Umbilical cord (tissue), 2 donors: ENCODE data around the gene RAD51B. TPM values are rescaled to one million over a fixed set of nuclear protein-coding genes. Genes with fewer than 3 reads are reported as not detected.
"Not testable (repeated sequence)": the region's sequence is repeated elsewhere in the genome, so short reads cannot be mapped to it uniquely, and the experiment has no call there.

ENCODE experiments used
- DNase-seq: peaks from one replicate; pipeline ENCODE4 v3.0.0-alpha.2; 2015; ENCODE audit warnings: low spot score
- total RNA-seq: library from RNA; depleted of rRNA; stranded (reverse); fragments of >200 nt; gene quantifications from one replicate; pipeline ENCODE4 v1.2.3, GENCODE V29; 2014; ENCODE audit warnings: low replicate concordance; ENCODE audit not compliant: insufficient read depth

RAD51B gene
- total RNA-seq, 1 donor from 2014 or later = 34.2 TPM

DNA sequence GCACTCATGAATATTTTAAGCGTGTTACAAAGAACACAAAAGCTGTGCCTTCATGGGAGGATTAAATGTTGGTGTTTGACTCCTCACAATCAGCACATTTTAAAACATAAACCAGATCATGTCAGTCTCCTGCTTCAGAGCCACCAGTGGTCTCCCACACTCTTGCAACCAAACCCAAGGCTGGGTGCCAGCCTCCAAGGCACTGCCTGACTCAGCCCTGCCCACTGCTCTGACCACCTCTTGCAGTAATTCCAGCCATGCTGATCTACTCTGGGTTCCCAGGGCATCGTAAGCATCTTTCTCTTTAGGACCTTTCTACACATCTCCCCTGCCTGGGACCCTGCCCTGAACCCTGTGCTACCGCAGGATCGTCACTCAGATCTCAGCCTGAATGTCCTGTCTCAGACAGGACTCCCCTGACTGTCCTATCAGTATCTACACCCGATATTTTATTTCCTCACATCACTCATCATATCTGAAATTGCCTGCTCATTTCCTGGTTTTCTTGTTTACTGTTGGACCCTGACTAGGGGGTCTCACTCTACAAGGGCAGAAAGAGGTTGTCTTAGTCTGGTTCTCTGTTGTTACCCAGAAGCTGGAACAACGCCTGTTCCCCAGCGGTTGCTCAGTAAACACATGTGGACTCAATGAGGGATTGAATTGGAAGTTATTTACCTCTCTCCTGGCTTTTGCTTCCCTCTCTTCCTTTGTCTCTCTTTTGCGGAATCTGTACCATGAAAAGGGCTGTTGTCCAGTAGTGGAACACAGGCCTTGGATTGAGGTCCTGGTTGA lies 449.8 kb downstream of the RAD51B start:
- DNase-seq = no peak

DNA sequence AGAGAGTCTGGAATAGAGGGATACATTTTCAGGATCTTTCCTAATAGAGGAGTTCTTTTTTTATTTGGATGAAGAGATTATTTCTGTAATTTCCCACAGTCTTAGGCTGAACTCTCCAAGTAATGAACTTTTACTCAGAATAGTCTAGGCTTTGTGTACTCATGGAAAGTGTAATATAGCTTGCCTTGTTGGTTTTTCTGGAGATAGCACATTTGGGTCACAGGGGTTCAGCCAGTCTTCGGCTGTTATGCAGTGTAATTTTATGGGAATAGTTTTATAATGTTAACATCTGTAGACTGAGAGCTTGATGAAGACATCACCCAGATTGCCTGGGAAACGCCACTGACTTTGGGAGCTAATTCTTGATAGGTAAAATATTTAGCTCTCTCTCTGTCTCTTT lies 450.8 kb downstream of the RAD51B start:
- DNase-seq = no peak

DNA sequence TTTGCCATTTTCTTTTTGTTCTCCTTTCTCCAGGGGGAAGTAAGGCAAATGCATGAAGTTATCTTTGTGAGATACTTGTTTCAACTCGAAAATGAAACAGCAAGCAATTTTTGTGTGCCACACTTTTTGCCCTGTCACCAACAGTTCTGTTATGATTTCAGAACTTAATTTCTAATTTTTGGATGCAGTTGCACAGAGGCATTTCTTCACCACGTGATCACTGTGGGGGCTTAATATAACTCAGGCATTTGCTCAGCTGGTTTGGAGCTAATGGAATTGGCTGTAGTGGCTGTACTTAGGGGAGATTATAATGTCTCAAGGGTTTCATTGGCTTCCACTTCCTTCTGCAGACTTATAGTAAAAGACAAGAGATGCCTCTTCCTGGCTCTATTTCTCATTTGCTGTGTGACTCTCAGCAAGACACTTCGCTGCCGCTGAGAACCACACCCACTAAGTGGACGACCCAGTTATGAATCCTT lies 452.4 kb downstream of the RAD51B start:
- no peak for DNase-seq

DNA sequence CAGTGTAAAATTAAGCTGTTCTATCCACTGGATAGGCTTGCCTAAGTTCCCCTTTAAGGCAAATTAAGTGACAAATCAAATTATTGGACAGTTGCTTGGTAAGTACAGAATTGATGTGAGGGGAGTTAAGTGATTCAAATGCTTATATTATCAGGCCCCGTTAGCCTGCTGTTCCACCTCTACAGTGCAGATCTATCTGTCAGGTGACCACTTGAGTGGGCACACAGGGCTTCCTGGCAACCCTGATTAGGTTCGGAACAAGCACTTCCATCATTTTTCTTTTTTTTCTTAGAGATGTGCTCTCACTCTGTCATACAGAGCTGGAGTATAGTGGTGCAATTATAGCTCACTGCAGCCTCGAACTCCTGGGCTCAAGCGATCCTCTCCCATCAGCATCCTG lies 453.8 kb downstream of the RAD51B start:
- DNase-seq = no peak

DNA sequence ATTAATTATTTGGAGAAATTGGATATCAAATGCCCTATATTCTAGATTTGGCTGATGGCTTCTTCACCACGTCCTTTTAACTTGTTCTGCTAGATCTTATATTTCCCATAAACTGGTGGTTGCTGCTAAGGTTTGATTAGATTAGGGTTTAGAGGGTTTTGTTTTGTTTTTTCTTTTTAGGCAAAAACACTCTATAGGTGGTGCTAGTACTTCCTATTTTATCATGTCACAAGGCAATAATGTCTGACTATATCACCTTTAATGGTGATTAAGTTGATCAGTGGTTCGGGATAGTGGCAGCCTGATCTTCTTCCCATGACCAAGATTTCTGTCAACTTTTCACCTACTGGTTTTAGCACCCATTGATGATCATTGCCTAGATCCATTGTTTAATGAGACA lies 455.1 kb downstream of the RAD51B start:
- DNase-seq = no peak

DNA sequence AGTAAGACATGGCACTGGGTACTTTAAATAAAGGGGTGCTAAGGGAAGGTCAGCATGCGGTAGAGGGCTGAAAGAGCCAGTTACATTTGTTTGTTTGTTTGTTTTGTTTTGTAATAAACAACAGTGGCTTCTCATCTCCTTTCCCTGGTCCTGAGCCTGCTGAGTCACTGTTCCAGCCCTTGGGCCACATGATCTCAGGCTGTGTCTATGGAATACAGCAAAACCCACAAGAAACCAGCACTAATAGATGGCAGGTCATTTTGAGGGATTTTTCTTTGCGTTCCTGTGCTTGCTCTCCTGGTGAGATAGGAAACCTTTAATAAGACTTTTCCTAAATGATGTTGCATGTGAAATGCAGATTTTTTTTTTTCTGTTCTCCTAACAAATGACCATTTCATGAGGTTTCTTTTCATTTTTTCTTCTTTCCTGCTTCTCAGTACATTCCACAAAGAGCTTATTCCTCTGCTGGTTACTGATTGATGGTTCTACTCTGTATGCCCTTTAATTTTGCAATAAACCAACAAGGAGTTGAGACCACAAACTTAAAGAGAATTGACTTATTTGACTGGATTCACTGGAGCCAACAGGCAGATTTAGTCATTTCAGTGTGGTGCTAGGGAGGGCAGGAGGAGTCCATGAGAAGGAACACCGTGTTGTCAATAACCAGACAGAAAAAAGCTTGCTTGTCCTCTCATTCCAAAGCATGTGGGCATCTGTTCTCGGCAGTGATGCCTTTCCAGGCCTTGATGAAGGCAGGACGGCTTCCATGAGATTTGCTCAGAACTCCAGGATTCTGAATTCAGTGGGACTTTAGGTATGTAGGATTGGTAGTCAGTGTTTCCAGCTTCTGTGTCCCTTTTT lies 459.2 kb downstream of the RAD51B start:
- DNase-seq = no peak

DNA sequence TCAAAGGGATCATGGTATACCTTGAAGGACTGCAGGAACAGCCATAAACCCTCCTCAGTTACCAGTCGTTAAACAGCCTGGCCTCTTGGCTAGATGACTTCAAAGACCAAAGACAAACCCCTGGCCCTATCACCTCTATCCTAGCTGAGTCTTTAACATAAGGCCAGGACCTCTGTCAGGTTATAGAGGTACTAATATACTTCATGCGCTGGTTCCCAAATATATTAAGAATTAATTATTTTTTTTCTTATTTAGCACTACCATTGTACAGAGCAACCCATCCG lies 459.8 kb downstream of the RAD51B start:
- DNase-seq = no peak

DNA sequence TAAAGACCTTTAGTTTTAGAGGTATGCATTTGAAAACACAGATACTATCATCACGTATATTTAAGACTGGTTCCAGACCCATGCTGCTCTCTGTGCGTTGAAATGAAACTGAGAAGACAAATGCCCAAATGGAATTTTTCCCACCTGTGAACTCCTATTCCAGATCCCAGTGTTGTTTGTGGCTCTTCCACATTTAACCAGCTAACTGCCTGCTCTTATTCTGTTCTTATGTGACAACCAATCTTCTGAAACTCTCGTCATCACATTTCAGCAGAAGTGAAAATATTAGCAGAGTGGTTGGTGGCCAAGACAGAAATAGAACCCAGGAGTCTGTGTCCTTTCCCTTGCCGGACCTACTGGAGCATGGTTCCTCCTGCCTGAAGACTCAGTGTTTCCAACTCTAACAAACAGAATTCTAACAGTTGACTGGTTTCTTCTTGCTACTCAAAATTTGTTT lies 460.2 kb downstream of the RAD51B start:
- no peak for DNase-seq

DNA sequence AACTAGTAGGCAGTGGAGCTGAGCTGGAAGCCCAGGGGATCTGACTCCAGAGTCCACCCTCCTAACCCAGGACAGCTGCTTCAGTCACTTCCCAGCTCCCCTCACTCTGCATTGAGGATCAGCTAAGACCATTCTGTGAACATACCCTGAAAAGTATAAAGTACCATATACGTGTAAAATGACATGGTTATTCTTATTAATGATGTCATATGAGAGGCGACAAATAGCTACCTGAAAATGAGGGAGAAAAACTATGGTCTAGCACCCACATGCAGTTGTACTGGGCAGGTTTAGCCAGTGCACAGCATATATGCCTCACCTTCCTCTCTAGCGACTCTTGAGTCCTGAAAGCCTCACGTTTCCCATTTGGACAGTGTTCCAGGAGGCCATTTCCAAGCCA lies 461.9 kb downstream of the RAD51B start:
- DNase-seq = no peak

DNA sequence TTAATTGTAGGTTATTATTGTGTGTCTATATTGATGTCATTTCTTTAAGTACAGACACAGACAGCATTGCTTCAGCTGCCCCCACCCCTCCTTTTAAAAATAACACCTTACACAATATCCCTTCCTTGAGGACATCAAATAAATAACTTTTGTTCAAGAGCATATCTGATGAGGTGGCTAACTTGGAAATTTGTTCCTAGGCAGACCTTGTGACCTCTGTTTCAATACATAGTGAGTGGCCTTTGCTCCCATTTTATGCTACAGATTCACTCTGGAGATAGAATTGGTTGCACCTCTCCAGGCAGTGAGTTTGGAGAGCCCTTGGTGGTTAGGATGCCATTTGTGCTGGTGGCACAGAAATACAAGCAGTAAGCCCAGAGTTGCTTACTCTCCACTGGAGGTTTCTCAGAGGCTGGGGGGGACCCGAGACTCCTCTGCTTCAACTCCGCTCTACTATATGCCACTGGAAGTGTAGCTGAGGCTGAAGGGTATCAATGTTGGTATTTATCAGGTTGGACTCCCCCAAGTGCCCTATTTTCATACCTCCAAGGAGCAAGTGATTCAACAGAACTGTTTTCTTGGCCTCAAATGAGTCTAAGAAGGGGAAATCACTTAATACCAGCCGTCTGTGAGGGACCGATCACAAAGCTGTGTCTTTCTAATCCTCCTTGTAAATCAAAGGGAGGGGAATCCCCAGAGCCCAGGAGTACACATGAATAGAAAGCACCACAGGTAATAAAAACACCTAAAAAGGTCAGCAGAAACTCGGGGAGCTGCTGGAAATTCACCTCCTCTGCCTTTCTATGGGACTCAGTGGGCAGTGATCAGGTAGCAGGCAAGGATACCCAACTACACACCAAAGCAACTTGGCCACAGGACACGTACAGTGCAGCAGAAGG lies 463.1 kb downstream of the RAD51B start:
- no peak for DNase-seq

DNA sequence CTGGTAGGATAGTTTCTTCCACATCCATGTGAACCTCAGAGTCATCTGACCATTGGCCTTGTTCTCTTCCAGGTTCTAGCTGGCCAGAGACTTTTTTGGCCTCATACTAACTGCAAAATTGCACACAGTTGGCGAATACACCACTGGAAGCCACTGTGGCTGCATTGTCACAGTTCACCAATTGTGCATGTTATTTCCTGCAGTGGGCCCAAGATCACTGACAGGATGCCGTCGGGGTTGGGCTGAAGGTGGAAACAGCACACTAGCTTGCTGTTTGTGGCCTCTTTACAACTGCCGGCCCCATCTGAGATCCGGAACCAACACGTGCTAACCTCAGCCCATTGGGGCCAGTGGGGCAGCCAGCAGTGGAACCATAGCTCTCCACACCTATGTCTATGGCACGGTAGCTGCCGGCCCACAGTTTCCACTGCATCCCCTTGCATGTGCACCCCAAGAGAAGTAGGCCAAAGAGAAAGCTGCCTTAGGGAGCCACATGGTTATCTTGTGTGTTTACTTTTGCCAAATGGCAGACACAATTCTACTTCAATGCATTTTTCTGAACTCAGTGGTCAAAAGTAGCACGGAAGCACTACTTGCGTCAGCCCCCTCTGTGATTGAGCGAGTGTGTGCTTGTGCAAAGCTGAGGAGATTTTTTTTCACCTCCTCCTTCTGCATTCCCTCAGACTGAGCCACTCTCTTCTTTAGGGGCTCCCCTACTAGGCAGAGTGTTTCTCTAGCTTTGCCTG lies 464.0 kb downstream of the RAD51B start:
- DNase-seq = no peak

DNA sequence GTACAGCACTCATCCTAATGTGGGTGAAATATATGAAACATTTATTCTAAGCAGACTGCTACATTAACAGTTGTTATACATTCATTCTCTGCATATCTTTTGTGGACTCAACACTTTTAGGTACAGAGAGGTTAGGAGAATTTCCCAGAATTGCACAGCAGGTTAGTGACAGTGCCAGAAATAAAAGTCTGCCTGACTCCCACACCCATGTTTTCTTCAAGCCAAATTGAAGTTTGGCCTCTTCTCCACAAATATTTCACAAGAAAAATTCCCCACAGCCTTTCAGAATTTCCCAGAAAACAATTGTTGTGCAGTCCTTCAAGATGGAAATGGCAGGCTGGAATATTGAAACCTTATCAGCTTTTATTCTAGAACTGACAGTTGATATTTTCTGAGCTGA lies 464.8 kb downstream of the RAD51B start:
- DNase-seq = no peak

DNA sequence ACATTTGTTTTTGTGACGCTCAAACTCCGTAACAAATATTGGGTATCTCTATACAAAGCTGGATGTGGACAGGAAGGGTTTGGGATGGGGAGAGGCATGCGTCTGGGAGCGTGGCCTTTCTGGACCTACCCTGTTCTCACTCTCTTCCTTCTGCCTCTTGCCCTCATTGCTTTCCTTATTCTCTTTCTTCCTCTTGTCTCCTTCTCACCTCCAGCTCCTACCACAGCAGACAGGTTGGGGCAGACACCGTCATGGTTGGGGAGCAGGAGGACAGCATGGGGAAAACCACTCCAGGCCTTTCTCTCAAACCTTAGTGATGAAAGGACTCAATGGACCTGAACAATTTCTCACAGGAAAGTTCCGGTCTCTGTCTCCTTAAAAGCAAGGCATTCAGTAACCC lies 465.3 kb downstream of the RAD51B start:
- DNase-seq = no peak

DNA sequence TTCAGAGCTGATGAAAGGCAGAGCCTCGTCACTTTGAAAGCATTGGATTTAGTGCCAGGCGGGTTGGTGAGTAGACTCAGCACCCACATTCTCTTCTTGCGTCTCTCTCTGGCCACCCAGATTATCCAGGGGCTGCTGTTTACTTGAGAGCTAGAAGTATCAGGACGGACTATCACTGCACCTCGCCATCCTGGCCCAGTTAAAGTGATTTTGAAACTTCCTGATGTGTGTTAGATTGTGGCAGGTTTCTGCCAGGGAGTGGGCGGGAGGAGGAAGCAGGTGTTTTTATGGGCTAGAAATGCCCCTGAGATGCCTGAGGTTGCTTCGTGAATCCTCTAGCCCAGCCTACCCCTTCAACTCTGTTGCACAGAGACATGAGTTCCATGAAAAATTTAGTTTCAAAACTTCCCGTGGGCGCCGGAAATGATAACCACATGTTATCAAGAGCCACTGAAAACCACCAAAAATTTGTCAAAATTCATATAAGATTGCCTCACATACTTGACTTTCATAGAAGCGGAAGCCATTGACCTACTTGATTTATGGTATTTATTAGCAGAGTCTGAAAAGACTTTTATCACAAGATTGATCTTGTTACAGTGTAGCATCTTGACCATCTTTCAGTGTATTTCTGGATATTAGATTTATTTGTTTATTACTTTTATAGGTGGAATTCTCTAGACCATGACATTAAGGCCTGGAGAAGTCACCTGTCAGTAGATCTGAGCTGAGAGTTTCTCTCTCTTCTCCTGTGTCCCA lies 466.0 kb downstream of the RAD51B start:
- no peak for DNase-seq

DNA sequence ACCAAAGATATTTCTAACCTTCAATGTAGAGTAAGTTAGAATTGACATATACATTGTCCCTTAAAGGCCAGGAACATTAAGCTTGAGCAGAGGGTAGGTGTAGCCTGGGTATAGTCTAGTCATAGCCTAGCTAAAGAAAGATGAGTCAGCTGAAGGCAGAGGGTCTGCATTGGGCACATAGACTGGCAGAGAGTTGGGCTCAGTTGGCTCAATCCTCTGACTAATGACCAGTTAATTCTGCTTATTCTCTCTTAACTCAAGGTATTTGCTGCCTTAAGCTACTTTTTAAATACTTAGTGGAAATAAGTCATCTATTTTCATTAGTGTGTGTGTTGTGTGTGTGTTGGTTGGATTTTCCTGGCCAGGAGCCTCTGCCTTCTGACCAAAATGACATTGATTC lies 467.1 kb downstream of the RAD51B start:
- no peak for DNase-seq

DNA sequence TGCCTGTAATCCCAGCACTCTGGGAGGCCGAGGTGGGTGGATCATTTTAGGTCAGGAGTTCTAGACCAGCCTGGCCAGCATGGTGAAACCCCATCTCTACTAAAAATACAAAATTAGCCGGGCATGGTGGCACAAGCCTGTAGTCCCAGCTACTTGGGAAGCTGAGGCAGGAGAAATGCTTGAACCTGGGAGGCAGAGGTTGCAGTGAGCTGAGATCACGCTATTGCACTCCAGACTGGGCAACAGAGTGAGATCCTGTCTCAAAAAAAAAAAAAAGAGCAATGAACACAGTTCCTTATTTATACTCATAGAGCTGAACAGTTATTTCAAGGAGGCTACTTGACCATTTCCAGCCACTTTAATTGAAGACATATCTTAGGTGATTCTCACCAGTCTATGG lies 469.9 kb downstream of the RAD51B start:
- not testable (repeated sequence) for DNase-seq

DNA sequence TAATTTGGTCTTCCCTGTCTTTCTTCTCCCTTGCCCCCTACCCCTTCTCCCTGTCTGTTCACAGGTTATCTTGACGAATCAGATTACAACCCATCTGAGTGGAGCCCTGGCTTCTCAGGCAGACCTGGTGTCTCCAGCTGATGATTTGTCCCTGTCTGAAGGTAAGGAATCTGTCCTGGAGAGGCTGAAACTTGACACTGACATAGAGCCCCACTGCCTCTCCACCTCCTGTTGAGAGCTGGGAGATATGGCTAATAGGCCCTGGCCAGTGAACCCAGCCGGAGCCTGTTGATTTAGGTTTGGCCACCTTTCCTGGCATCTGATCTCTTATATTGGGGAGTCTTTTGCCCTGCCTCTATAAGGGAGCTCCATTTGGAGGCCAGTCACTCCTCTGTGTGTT lies 472.2 kb downstream of the RAD51B start:
- no peak for DNase-seq

DNA sequence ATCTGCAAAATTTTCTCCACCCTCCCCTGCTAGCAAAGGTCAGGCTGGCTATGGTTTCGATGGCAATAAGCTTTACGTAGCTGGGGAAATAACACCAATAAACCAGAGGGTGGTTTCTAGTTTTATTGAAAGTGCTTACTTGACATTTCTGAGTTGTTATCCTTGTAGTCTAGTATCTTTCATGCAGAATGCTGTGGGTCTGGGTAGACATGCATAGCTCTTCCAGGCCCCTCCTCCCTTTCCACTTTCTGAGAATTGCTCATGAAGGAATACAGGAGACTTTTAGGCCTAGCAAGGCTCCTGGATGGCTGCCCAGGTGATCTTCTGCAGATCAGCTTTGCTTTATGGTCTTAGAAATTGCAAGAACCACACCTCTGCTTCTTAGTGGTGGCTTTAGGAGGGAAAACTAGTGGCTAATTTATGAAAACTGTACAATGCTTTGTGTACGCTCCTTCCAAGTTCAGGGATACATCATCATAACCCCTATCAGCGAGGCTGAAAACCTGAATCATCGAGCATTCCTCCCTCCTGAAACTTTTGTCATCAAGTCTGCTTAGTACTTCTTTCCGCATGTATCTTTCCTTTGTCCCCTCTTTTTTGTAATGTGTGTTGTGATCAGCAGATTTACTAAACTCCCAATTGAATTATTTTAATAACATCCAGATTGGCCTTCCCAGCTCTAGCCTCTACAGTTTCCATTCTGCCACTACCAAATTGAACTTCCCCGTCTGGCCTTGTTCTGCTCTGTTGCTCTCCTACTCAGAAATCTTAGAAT lies 473.0 kb downstream of the RAD51B start:
- peak; percentile 97 for DNase-seq

DNA sequence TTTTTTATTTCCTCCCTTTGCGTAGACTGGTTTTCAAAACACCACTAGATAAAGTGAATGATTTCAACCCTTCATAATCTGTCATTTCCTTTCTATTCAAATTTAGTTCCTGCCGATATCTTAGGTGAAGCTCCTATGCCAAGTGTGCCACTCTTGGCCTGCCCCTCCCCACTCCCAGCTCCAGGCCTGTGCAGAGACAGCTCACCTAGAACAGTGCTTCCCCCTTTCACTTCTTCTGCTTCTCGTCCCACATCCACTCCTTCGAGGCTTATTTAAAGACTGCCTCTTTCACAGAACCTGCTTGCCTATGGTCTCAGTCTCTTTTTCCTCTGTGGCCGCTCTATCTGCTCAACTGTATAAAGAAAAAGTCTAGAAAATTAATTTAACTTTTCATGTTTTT lies 473.8 kb downstream of the RAD51B start:
- no peak for DNase-seq
